Left hindlimb (tissue), 1 donor: ENCODE data around the gene LPAR1.

Experiments used
- DNase-seq: peaks from one replicate; pipeline ENCODE4 v3.0.0-alpha.2; 2018

The LPAR1 gene

DNA sequence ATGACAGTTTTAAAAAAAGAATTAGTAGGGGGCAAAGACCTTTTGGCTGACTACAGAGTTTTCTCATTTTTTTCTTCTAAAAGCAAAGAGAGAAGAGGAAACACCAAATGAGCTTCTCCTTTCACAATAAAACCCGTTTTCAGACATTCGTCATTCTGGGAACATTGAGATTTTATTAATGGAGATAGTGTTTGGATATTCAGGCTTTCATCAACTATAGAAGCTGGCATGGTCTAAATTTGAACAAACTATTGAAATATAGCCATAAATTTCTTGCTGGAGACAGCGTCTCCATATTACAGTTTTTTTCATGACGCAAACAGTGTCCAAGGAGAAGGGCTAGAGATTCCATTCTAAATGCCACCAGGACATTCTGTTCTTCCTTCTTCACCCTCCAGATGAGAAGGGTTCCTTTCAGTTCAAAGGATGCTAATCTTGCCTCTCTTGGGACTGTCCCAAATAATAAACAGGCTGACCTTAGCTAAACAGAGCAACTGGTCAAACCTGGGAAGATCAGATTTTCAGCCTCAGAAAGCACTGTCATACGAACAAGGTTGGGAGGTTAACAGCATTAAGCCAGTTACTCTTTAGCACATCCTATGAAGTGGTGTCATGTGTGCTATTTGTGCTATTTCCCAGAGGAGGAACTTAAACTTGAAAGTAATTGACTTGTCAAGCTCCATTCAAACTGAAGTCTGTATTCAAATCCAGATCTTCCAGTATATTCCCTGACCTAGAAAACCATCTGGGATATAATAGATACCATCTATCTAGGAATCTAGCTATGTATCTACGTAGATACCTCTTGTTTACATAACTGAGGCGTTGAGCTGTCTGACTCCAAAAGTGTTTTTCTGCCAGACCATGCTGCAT is 125.6 kb downstream of the LPAR1 start:
- no peak for DNase-seq

DNA sequence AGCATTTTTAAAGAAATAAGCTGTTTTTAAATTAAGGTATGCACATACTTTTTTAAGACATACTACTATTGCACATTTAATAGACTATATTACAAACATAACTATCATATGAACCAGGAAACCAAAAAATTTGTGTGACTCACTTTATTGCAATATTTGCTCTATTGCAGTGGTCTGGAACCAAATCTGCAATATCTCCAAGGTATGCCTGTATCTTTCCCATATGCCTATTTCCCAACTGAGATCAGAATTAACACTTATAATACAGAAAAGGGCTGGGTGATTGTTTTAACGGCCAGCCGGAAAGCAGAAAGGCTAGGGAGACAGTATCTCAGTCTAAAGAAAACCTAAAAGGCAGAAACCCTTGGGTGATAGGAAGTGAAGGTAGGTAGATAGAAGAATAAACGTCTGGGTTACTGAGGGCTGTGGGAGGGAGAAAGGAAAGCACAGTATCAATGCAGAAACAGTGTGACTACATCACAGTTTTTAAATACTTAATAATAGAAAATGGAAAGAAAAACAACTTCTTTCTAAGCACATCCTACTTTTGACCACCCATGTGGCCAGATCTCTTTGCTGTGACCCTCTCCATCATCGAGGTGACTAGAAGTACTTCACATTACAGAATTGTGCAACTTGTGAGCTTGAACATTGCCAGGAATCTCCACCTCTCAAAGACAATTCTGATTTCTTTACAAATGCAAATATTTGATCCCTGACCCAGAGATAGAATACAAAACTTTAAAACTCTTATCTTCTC is 126.4 kb downstream of the LPAR1 start:
- no peak for DNase-seq

DNA sequence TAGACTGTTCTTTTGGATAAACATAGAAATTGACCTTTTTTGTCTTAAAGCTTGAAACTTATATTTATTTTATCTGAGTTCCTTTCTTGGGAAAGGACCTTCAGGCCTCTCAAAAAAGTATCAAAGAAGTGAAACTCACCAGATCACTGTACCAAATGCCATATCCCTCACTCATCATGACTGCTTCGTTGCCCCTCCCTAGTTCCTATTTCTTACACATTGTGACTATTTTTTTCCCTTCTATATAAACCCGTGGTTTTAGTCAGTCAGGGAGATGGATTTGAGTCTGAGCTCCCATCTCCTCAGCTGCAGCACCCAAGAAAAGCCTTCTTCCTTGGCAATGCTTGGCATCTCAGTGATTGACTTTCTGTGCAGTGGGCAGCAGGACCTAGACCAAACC is 129.4 kb downstream of the LPAR1 start:
- no peak for DNase-seq

DNA sequence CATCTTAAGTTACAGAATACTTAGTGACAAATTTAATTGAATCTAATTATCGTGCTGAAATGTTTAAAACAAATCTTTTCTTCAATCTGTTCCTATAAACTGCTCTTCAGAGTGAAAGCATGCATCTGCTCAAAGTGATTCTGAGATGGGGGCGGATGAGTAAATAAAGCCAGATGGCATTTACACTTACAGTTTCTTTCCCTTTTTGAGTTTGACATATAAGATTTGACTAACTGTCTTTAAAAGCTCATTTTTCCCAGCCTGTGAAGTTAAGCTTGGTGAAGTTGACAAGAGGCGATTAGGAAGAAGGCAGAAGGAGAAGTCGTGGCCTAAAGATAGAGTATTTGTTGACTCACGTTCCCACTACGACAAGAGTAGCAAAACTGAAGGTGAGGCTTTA is 137.4 kb downstream of the LPAR1 start:
- no peak for DNase-seq

DNA sequence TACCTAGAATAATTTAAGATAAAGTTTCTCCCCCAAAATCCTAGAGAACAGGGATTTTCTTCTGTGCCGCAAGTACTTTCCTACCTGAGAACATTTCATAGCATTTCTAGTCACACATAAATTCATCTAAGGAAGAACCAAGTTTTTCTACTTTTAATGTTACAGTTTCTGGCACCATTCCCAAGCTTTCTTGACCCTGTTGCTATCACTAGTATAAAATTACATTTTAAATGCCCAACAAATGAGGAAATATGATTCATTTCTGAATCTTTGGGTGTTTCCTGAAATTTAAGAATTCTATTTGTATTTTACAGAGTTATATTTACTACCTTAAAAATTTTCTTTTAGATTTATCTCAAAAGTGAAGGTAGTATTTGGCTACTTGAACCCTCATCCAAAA is 137.8 kb downstream of the LPAR1 start:
- no peak for DNase-seq

DNA sequence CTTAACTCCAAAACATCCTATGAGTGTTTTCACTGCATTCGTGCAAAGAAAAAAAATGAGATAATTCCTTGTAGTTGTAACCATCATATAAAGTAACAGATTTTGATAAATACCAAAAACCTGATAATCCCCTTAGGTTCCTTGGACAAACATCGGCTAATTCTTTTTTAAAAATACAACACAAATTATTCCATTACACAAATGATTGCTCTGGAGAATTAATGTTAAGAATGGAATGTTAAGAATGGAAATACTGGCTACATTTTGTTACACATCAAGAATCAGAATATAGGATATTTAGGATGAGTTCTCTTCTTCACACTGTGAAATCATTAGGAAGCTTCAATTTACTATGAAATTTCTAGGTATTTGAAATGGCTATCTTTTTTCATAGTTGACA is 139.4 kb downstream of the LPAR1 start:
- no peak for DNase-seq

DNA sequence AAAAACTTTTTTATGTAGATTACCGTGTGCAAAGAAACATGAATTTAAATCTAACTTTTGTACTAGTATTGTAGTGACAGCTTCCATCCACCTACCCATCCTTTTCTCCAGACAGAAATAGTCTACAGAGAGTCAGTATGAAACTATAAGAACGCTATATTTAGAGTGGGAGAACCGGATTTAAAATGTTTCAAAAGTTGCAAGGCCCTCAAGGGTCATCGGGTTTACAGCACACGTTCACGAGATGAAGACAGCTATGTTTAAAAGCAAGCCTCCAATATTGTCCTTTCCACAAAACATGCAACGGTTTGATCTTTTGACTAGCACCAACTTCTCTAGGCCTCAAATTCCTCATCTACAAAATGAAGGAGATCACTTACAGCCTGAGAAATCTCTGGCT is 139.9 kb downstream of the LPAR1 start:
- no peak for DNase-seq

DNA sequence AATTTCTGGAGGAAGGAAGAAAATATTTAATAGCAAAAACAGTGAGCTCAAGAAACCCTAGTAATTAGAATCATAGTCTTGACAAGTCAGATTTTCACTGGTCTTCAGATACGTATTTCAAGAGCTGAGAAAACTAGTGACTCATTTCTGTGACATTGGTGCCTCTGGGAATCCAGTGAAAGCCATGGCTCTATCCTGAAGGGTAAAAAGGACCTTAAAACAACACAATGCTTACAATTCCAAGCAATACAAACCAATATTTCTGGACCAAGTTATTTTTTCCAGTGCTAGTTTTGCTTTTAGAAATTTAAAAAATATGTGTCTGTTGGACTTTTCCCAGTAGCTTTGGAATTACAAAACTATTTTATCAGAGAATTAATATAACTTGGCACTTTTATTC is 140.3 kb downstream of the LPAR1 start:
- no peak for DNase-seq

DNA sequence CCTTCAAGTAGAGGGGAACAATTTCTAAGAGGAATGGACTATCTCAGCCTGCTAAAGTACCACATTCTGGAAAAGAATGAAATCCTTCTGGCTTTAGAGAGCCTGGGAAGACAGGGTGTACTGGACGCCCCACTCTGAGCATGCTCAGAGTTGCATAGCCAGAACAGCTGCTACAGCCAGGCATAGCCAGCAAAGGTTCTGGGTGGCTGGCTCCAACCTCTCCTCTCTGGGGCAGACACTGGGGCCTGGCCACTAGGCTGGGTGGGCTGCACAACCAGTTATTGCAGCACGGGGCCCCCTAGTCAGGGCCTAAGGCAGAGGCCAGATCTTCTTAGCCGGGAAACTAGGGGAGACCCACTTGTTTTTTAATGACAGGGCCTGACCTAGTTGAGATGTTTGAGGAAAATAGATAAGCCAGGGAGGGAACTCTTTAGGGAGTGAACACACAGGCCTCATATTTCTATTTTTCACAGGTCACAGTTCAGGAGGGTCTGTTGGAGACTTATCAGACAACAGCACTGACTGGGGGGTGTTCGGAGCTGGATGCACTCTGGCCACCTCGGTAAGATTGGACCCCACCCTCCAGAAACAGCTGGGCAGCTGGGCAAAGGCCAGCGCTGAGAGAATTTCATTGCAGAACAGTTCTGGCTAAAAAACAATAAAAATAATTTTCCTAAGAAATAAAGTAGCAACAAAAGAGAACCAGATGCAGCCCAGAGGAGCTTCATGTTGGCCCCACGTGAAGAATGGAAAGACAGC is 142.9 kb downstream of the LPAR1 start:
- peak; percentile 36 for DNase-seq

DNA sequence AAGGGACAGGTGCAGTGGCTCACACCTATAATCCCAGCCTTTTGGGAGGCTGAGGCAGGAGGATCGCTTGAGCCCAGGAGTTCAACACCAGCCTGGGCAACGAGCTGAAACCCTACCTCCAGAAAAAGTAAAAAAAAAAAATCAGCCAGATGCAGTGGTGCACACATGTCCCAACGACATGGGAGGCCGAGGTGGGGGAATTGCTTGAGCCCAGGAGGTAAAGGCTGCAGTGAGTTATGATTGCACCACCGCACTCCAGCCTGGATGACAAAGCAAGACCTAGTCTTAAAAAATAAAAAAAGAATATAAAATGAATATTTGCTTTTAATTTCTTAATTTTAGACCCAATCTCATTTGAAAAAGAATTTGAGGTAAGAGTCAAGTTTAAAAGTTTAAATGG is 143.5 kb downstream of the LPAR1 start:
- DNase-seq = no peak

DNA sequence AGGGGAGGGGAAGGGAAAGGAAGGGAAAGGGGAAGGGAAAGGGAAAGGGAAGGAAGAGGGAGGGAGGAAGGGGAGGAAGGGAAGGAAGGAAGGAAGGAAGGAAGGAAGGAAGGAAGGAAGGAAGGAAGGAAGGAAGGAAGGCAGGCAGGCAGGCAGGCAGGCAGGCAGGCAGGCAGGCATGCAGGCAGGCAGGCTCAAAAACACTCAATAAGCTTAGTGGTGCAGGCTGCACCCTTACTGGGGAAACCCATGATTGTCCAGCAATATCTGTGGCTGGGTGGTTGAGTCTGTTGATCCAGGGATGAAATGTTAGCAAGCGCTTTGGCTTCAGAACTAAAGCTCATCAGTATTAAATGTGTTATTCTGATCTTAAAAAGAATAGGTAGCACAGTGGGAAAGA is 145.6 kb downstream of the LPAR1 start:
- DNase-seq = no peak

DNA sequence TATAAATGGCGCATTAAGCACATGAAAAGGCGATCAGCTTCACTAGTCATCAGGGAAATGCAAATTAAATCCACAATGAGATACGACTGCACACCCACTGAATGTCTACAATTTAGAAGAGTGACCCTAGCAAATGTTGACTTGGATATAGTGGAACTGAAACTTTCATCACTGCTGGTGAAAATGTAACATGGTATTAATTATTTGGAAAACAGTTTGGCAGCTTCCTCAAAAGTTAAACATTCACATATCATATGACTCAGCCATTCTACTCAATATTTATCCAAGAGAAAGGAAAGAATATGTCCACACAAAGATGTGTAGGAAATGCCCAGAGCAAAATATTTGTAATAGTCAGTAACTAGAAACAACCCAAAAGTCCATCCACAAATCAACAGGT is 146.5 kb downstream of the LPAR1 start:
- no peak for DNase-seq

DNA sequence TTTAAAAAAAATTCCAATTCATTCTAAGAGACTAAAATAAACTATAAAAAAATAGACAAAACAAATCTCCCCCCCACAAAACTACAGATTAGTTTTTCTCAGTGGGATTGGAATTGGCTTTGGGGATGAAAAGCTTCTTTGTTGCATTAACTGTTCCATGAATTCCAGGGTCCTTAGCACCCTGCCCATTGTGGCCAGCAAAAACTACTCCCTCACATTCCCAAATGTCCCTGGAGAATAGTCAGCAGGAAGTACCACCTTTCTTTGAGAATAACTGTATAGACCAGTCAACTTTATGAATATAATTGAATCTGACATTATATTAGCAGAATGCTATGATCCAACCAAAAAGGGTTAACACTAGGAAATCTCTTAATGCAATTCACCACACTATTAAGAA is 147.9 kb downstream of the LPAR1 start:
- no peak for DNase-seq

DNA sequence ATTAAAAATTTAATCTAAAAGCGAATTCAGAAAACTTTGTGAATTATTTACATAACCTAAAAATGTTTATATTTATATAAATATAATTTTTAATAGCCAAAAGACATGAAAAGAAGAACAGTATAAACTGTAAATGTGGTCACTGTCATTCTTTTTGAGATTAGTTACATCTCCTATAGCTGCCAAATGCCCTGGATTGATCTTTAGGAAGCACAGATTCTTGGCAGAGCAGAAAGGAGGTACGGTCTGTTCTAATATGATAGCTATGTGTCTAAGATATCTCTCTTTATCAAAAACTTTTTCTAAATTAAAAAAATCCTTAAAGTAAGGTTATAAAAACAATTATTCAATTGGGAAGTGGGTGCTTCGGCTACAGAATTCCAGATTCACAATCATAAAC is 151.0 kb downstream of the LPAR1 start:
- DNase-seq = no peak

DNA sequence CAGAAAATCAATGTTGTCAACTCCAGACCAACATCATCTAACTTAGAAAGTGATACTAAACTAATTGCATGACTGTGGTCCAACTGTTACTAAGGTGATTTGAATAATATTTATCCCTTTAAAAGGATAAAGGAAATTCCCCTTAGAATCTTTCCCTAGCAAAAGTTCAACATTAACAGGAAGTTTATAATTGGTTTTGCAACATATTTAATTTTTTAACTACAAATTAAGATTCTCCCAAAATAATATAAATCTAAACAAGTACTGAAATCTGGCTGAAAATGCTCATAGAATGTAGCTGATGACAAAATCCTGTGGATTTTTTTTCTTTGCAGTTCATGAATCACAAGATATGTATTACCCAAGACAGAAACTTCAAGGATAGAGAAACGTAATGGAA is 151.4 kb downstream of the LPAR1 start:
- no peak for DNase-seq

DNA sequence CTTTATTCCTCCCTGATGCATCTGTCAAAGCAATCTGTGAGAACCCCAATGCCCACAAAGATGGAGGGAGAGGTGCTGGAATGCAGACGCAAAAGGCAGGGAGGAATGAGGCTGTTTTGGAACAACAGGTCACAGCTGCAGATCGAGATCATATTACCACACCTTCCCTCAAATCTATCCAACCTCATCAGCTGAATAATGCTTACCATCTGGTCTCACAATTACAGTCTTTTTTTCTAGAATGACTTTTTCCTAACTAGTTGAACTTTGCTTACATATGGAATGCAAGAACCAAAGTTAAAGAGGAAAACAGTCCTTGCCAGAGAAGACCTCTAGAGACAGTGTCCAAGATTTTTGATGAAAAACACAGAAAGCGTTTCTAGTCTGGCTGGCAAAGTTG is 158.1 kb downstream of the LPAR1 start:
- DNase-seq = peak; percentile 71

DNA sequence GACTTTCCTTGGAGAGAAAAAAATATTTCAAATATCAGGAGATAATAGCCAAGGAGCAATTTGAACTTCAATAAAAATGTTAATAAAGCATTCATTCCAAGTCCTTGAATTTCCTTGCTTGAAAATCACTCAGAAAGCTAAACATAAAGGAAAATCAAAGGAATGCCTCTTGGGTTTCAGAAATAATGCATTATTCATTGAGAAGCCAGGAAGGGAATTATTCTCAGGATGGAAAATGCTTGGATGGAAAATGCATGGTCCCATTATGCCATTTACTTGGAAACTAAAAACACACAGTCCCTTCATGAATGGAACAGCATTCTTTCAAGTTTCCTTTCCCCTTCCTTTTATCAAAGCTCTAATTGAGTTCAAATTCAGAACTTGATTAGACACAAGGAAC is 160.9 kb downstream of the LPAR1 start:
- no peak for DNase-seq

DNA sequence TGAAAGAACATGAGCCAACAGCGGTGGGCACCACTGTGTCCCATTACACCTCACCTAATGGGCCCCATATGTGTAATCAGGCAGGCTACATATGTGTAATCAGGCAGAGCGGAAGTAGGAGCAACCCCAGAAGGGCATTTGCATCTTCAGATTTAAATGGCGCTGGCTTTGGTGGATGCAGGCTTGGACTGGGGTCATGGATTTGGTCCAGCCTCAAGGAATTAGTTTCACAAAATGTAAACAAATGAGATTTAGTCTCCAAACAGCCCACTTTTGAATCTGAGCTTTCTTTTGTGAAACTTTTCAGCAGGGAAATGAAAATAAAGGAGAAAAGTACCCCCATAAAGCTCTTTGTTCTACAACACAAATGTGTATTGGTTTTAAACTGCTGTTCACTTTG is 161.3 kb downstream of the LPAR1 start:
- DNase-seq = peak; percentile 33

DNA sequence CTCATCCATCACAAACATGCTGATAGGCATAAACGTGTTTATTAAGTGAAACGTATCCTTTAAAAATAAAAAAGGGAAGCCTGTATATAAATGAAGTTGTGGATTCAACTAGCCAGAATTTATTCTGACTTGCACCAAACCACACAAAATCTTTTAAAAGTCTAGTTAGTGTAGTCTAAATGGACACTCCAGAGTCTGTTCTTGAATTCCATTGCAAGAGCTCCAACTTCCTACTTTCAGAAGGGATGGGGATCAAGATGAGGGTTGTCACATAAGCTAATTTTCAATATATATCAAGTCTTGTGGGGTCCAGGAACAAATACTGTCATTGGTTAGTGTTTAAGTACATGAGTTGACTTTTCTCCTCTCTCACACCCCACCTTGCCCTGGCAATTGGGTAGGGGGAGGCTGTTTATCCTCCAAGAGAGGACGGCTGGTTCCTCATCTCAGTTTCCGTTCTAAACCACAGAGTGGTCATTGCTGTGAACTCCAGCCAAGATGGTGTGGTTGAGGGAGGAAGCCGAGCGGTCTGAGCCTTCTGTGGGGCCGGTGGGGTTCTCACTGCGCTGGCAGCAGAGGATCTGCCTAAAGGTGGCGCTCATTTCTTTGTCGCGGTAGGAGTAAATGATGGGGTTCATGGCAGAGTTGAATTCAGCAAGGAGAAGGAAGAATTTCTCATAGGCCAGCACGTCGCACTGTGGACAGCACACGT is 163.2 kb downstream of the LPAR1 start:
- peak; percentile 66 for DNase-seq

DNA sequence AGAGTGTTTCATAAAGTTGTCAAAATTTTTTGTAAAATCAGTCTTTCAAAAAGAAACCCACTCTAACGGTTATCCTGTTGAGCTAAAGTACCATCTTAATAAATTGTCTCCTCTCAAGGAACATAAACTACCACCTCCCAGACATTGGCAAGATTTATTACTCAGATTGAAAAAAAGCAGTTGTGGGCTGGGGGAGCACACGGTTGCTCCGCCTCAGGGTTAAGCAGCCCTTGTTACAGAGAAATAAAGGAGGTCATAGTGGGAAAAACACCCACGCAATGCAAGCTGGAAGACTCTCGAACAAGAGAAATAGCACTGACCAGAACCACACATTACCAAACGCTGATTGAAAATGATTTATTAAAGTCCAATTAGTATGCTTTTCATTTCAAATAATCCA is 165.3 kb downstream of the LPAR1 start:
- DNase-seq = no peak

DNA sequence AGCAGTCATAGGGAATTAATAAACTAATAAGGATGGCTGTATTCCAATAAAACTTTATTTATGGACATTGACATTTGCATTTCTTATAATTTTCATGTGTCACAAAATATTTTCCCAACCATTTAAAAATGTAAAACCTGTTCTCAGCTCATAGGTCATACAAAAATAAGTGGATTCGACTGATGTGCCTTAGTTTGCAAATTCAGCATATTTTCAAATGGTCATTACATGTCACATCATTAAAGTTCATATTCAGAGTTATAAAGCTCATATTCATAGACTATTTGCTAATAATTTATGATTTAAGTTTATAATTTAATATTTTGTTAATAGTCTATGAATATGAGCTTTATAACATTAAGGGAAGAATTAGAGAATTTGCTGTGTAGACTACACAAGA is 166.5 kb downstream of the LPAR1 start:
- DNase-seq = no peak

DNA sequence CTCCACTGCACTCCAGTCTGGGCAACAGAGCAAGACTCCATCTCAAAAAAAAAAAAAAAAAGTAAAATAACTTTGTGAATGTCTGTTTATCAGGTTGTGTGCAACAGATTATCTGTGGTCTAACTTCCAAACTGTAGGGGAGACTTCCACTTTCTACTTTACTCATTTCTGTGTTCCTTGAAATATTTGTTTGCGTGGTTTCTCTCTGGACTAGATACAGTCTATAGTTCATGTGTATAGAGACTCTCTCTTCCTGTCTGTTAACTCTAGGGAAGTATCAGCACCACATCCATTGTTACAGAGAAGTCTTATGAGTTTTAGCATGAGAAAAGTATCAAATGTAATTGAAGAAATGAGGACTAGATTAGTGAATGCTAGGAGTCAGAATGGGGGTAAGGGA is 168.3 kb downstream of the LPAR1 start:
- DNase-seq = no peak

DNA sequence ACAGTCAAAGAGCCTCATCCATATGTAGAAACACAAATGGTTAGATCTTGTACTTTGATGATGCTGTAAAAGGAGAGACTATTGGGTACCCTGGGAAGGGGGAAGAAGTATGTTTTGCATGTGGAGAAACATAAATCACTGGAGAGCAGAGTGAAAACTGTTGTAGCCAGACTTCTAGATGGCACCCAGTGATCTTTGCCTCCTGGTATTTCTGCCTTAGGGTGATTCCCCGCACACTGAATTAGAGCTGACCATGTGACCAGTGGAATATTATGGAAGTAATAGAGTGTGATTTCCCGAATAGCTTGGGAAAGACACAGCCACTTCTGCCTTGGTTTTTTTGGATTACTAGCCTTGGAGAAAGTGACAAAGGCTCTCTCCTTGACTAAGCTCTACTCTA is 174.3 kb downstream of the LPAR1 start:
- no peak for DNase-seq
